Neural progenitor cell (in vitro differentiated cells): Measurements from ENCODE around the gene CBR1.

ENCODE experiments used
- CTCF ChIP-seq: fragments of 200-600 bp; sonication (generic); IDR thresholded peaks from 2 replicates; pipeline ENCODE4 v1.5.1; 2017; ENCODE audit warnings: antibody characterized with exemption, mild to moderate bottlenecking
- EZH2phosphoT487 ChIP-seq: fragments of 200-600 bp; sonication (generic); IDR thresholded peaks from 2 replicates; pipeline ENCODE4 v1.6.1; 2017; ENCODE audit warnings: antibody characterized with exemption

- no peak for TF ChIP-seq CTCF
- TF ChIP-seq EZH2phosphoT487: no peak
Observed at GRCh38 chr21:36075171-36075570, 5.3 kb downstream of the CBR1 start.
